Peyer's patch (tissue), 4 donors: Measurements from ENCODE around the gene ASB15.

Source experiments
- CTCF ChIP-seq, 6 experiments: fragments of 450-650 bp in 4 of 6; fragments of 200-600 bp in 2 of 6; sonication (generic) in 1 of 6; IDR thresholded peaks; one replicate each; pipeline ENCODE4 v1.5.1; 2017 to 2019; ENCODE audit warnings: antibody characterized with exemption in 6 of 6, mild to moderate bottlenecking in 3 of 6, moderate library complexity in 1 of 6
- POLR2A ChIP-seq, 2 donors: fragments of 450-650 bp; IDR thresholded peaks; one replicate each; pipeline ENCODE4 v1.5.1; 2017; ENCODE audit warnings: antibody characterized with exemption in 2 of 2, mild to moderate bottlenecking in 2 of 2, moderate library complexity in 2 of 2

GRCh38 chr7:123645516-123645915 is 43.9 kb downstream of the ASB15 start:
- no peak for TF ChIP-seq CTCF (IDR thresholded peaks at IDR 0.05)
- no peak for TF ChIP-seq POLR2A (IDR thresholded peaks at IDR 0.05)
